H1 (cell line): ENCODE measurements around the gene ELAVL2. TPM values are rescaled to one million over a fixed set of nuclear protein-coding genes. Genes with fewer than 3 reads are reported as not detected.

Experiments
- CTCF ChIA-PET: fragments of 300-600 bp; sonication (Branson Sonifier 250); formaldehyde crosslinking; loops from one replicate; lab custom pipeline; 2021; ENCODE audit not compliant: partially characterized antibody; lab: Charles Lee
- POLR2A ChIA-PET: fragments of 300-600 bp; sonication (Branson Sonifier 250); formaldehyde crosslinking; loops from one replicate; lab custom pipeline; 2021; ENCODE audit warnings: inconsistent platforms; ENCODE audit not compliant: partially characterized antibody; lab: Charles Lee
- DNase-seq, 2 experiments: peaks; one replicate each; pipeline versions ENCODE4 v3.0.0 to v3.0.0-alpha.2; 2010 to 2022; ENCODE audit warnings: low spot score in 2 of 2, low read depth in 1 of 2, mixed read lengths in 1 of 2
- FAIRE-seq: peaks from 2 replicates; lab custom pipeline; 2011; peaks lifted over from hg19 to GRCh38; lab: Jason Lieb, UNC
- H2AFZ ChIP-seq: 2 replicates; pipeline ENCODE4 v1.8.1; 2012; ENCODE audit warnings: low read length, inconsistent platforms
- H2AK5ac ChIP-seq: 2 replicates; pipeline ENCODE4 v1.6.1; 2013; ENCODE audit warnings: low read depth, low read length
- H2BK120ac ChIP-seq: replicated peaks from 2 replicates; pipeline ENCODE3; 2013; ENCODE audit warnings: low read depth, low read length, inconsistent platforms
- H2BK12ac ChIP-seq: 2 replicates; pipeline ENCODE4 v1.6.1; 2013; ENCODE audit warnings: low read depth, low read length
- H2BK15ac ChIP-seq: 2 replicates; pipeline ENCODE4 v1.6.1; 2013; ENCODE audit warnings: low read length
- H2BK20ac ChIP-seq: 2 replicates; pipeline ENCODE4 v1.6.1; 2013; ENCODE audit warnings: low read length
- H2BK5ac ChIP-seq: 2 replicates; pipeline ENCODE4 v1.6.1; 2013; ENCODE audit warnings: low read depth, low read length
- H3K14ac ChIP-seq: 2 replicates; pipeline ENCODE4 v1.6.1; 2013; ENCODE audit warnings: inconsistent platforms; ENCODE audit not compliant: insufficient read length
- H3K18ac ChIP-seq: 2 replicates; pipeline ENCODE4 v1.6.1; 2013; ENCODE audit warnings: low read length; ENCODE audit errors: extremely low read depth
- H3K23ac ChIP-seq: 2 replicates; pipeline ENCODE4 v1.6.1; 2013; ENCODE audit warnings: inconsistent platforms; ENCODE audit not compliant: insufficient read length
- H3K23me2 ChIP-seq: 2 replicates; pipeline ENCODE4 v1.6.1; 2013; ENCODE audit warnings: low read depth, low read length
- H3K27ac ChIP-seq: 2 replicates; pipeline ENCODE4 v1.6.1; 2011; ENCODE audit warnings: low read depth, low read length, inconsistent platforms
- H3K27me3 ChIP-seq, 4 experiments: replicated peaks in 1 of 4; 1 replicate in 1 of 4; 2 replicates in 3 of 4; pipeline versions ENCODE4 v1.6.1 to v1.8.1; 2011 to 2013; ENCODE audit warnings: low read length in 3 of 4, mild to moderate bottlenecking in 3 of 4, inconsistent platforms in 2 of 4, mixed read lengths in 2 of 4, moderate library complexity in 1 of 4; ENCODE audit not compliant: control insufficient read depth in 3 of 4, insufficient read depth in 3 of 4; ENCODE audit errors: extremely low read depth in 1 of 4
- H3K36me3 ChIP-seq, 4 experiments: 2 replicates each; pipeline versions ENCODE4 v1.6.1 to v1.8.1; 2011 to 2013; ENCODE audit warnings: mild to moderate bottlenecking in 4 of 4, low read length in 3 of 4, moderate library complexity in 2 of 4, control low read depth in 1 of 4, inconsistent platforms in 1 of 4; ENCODE audit not compliant: insufficient read depth in 4 of 4, control insufficient read depth in 2 of 4
- H3K4ac ChIP-seq: replicated peaks from 2 replicates; pipeline ENCODE3; 2013; ENCODE audit warnings: low read length, low read depth, mixed read lengths, inconsistent platforms; ENCODE audit not compliant: insufficient read length
- H3K4me1 ChIP-seq, 4 experiments: replicated peaks in 1 of 4; 1 replicate in 1 of 4; 2 replicates in 3 of 4; pipeline versions ENCODE4 v1.6.1 to v1.8.1; 2011 to 2013; ENCODE audit warnings: low read length in 3 of 4, inconsistent platforms in 2 of 4, mixed read lengths in 1 of 4; ENCODE audit not compliant: insufficient read depth in 4 of 4, control insufficient read depth in 3 of 4
- H3K4me2 ChIP-seq, 2 experiments: 2 replicates each; pipeline versions ENCODE4 v1.6.1 to v1.8.1; 2011 to 2013; ENCODE audit warnings: low read depth in 2 of 2, low read length in 2 of 2, control low read depth in 1 of 2, inconsistent platforms in 1 of 2, mild to moderate bottlenecking in 1 of 2; ENCODE audit not compliant: insufficient read depth in 1 of 2
- H3K4me3 ChIP-seq, 4 experiments: fragments of 200-600, 300-600 bp in 1 of 4; sonication (generic), shearing (Covaris generic), sonication (Bioruptor Twin) in 1 of 4; 2 replicates each; pipeline versions ENCODE4 v1.5.1 to v1.8.1; 2011 to 2016; ENCODE audit warnings: low read length in 4 of 4, low read depth in 3 of 4, control low read depth in 2 of 4, inconsistent platforms in 2 of 4, mild to moderate bottlenecking in 2 of 4, mixed read lengths in 1 of 4, moderate library complexity in 1 of 4; ENCODE audit not compliant: insufficient read depth in 2 of 4; ENCODE audit errors: extremely low read depth in 1 of 4
- H3K56ac ChIP-seq: replicated peaks from 2 replicates; pipeline ENCODE3; 2013; ENCODE audit warnings: low read depth, mild to moderate bottlenecking, mixed read lengths, low read length, inconsistent platforms; ENCODE audit not compliant: insufficient read length
- H3K79me1 ChIP-seq: 2 replicates; pipeline ENCODE4 v1.6.1; 2013; ENCODE audit warnings: low read depth, low read length, control low read depth
- H3K79me2 ChIP-seq, 2 experiments: 2 replicates each; pipeline versions ENCODE4 v1.6.1 to v1.8.1; 2012 to 2013; ENCODE audit warnings: low read length in 2 of 2, mild to moderate bottlenecking in 2 of 2, inconsistent platforms in 1 of 2; ENCODE audit not compliant: insufficient read depth in 2 of 2, control insufficient read depth in 1 of 2
- H3K9ac ChIP-seq, 4 experiments: replicated peaks in 1 of 4; 1 replicate in 1 of 4; 2 replicates in 3 of 4; pipeline versions ENCODE4 v1.6.1 to v1.8.1; 2011 to 2013; ENCODE audit warnings: low read depth in 3 of 4, low read length in 3 of 4, control low read depth in 2 of 4, mild to moderate bottlenecking in 2 of 4, moderate library complexity in 2 of 4, inconsistent platforms in 1 of 4; ENCODE audit errors: extremely low read depth in 1 of 4
- H3K9me3 ChIP-seq, 2 experiments: 2 replicates each; pipeline versions ENCODE4 v1.6.1 to v1.8.1; 2012 to 2013; ENCODE audit warnings: mild to moderate bottlenecking in 2 of 2, moderate library complexity in 2 of 2, control low read depth in 1 of 2, inconsistent platforms in 1 of 2, low read depth in 1 of 2, low read length in 1 of 2, mixed read lengths in 1 of 2; ENCODE audit not compliant: insufficient read depth in 2 of 2
- H4K20me1 ChIP-seq, 2 experiments: replicated peaks in 1 of 2; 2 replicates each; pipeline versions ENCODE3 to v1.8.1; 2011 to 2013; ENCODE audit warnings: inconsistent platforms in 2 of 2, low read length in 2 of 2, mild to moderate bottlenecking in 1 of 2; ENCODE audit not compliant: insufficient read depth in 2 of 2, control insufficient read depth in 1 of 2
- H4K5ac ChIP-seq: 2 replicates; pipeline ENCODE4 v1.6.1; 2013; ENCODE audit warnings: low read length, low read depth, mixed read lengths, inconsistent platforms; ENCODE audit not compliant: insufficient read length
- H4K8ac ChIP-seq: 2 replicates; pipeline ENCODE4 v1.8.0; 2013; ENCODE audit warnings: mild to moderate bottlenecking, moderate library complexity, low read length, inconsistent platforms; ENCODE audit not compliant: insufficient read depth; ENCODE audit errors: extremely low read depth
- H4K91ac ChIP-seq: replicated peaks from 2 replicates; pipeline ENCODE3; 2013; ENCODE audit warnings: low read length, mixed read lengths, inconsistent platforms; ENCODE audit not compliant: insufficient read length
- CBX8 ChIP-seq: fragments of 300-800, 300-1000 bp; sonication (generic); IDR thresholded peaks from 2 replicates; pipeline ENCODE4 v1.7.1; 2016; ENCODE audit warnings: low read depth, low read length, borderline replicate concordance
- CHD1 ChIP-seq: IDR thresholded peaks from 2 replicates; pipeline ENCODE4 v1.6.1; 2012; ENCODE audit warnings: low read depth, low read length, improper control_type of control experiment
- EGR1 ChIP-seq: IDR thresholded peaks from 2 replicates; pipeline ENCODE4 v1.6.1; 2011; ENCODE audit warnings: low read depth, low read length, borderline replicate concordance
- EP300 ChIP-seq, 2 experiments: IDR thresholded peaks; 1 replicate in 1 of 2; 2 replicates in 1 of 2; pipeline ENCODE4 v1.6.1; 2011 to 2012; ENCODE audit warnings: low read depth in 2 of 2, low read length in 2 of 2, mild to moderate bottlenecking in 2 of 2, borderline replicate concordance in 1 of 2, inconsistent platforms in 1 of 2, moderate library complexity in 1 of 2
- HDAC6 ChIP-seq: IDR thresholded peaks from one replicate; pipeline ENCODE4 v1.7.1; 2012; ENCODE audit warnings: low read depth, mild to moderate bottlenecking, inconsistent platforms, low read length, moderate library complexity
- POU5F1 ChIP-seq: IDR thresholded peaks from 2 replicates; pipeline ENCODE4 v1.6.1; 2011; ENCODE audit warnings: low read depth, mild to moderate bottlenecking, low read length, moderate library complexity
- SP4 ChIP-seq: IDR thresholded peaks from 2 replicates; pipeline ENCODE4 v1.6.1; 2012; ENCODE audit warnings: low read length, inconsistent platforms
- SUZ12 ChIP-seq: fragments of 200-600 bp; sonication (generic); IDR thresholded peaks from 2 replicates; pipeline ENCODE4 v1.6.1; 2012; ENCODE audit warnings: mild to moderate bottlenecking, inconsistent platforms, low read length, moderate library complexity, mixed read lengths
- TAF7 ChIP-seq: optimal IDR thresholded peaks from 2 replicates; pipeline ENCODE3; 2011; ENCODE audit warnings: low read depth, mild to moderate bottlenecking, inconsistent platforms, low read length, moderate library complexity, borderline replicate concordance
- TEAD4 ChIP-seq: IDR thresholded peaks from 2 replicates; pipeline ENCODE4 v1.6.1; 2012; ENCODE audit warnings: low read depth, low read length, inconsistent platforms, mixed read lengths
- WGBS, 2 experiments: shearing (Covaris generic) in 1 of 2; methylation state at CpG; one replicate each; pipeline versions ENCODE4 v1.1.6 to v1.1.7; 2013 to 2015; ENCODE audit warnings: low lambda C conversion rate in 2 of 2, mixed read lengths in 2 of 2, inconsistent platforms in 1 of 2, low coverage in 1 of 2, missing lambda C conversion rate in 1 of 2; ENCODE audit not compliant: insufficient replicate concordance in 2 of 2, insufficient coverage in 1 of 2, insufficient read length in 1 of 2; ENCODE audit errors: extremely low coverage in 1 of 2, missing lambda C conversion rate in 1 of 2; 5-methylcytosine and 5-hydroxymethylcytosine counted together
- polyA plus RNA-seq, 7 experiments: library from polyadenylated mRNA; depleted of rRNA in 3 of 7; stranded (reverse) in 5 of 7; unstranded in 2 of 7; fragments of >200 nt in 5 of 7; fragments of 200-250 nt in 2 of 7; gene quantifications; 1 replicate in 5 of 7; 2 replicates in 1 of 7; 4 replicates in 1 of 7; pipeline versions ENCODE4 v1.2.1 to v1.2.3, GENCODE V29; 2011 to 2013; ENCODE audit warnings: missing spikeins in 2 of 7, mixed read lengths in 2 of 7
- total RNA-seq: library from RNA; stranded (reverse); fragmentation: NEBNext Ultra II Directional; extraction: Animal tissue kit (Norgen Biotek cat#: 25700); gene quantifications from 2 replicates; pipeline ENCODE4 v1.2.1, GENCODE V29; 2021

ELAVL2 gene
- total and polyA plus RNA-seq, 2 of the 8 experiments (the other 6 are each of a cell fraction or from before 2014, with no cell fraction given) = 4.9 to 21.9 TPM

GRCh38 chr9:23686896-23687295, 139.1 kb downstream of the ELAVL2 start:
- no peaks in the 10 kb centered on the region for H3K9me3 ChIP-seq
- WGBS, 2 experiments = 90% methylated on average over 1 of the region's 1 CpG; no CpG with 5 or more reads in 1 of the 2 experiments
- peaks cover 0 to under 1% of the 10 kb centered on the region in 2 experiments; a peak in 1 of 4 replicates for H3K79me2 ChIP-seq
- TF ChIP-seq EGR1 (no peak), SP4 (no peak), SUZ12 (no peak), EP300 (IDR thresholded peaks at IDR 0.05; ENCODE audit: borderline replicate concordance in 1 of 2, low read depth in 2 of 2, low read length in 2 of 2) (no peak), TAF7 (no peak), CHD1 (no peak), POU5F1 (no peak), TEAD4 (no peak), HDAC6 (no peak), CBX8 (no peak)
- TF ChIP-seq, all 59 proteins: peak for 0
- Histone ChIP-seq H3K23me2 (no peaks in the 10 kb centered on the region), H3K14ac (no peak overlapping the region), H2AK5ac (no peak overlapping the region), H2BK20ac (no peak overlapping the region), H3K27ac (no peak overlapping the region), H4K8ac (no peak overlapping the region), H4K5ac (no peak overlapping the region), H4K20me1 (no peaks in the 10 kb centered on the region), H3K23ac (no peak overlapping the region), H3K56ac (no peak overlapping the region), H3K4me2 (no peak overlapping the region), H2BK5ac (no peak overlapping the region), H4K91ac (no peak overlapping the region), H3K4me1 (peaks cover 5 to 37% (median 12%) of the 10 kb centered on the region in 4 experiments; a peak in 6 of 7 replicates), H3K9ac (no peak overlapping the region), H3K36me3 (no peaks in the 10 kb centered on the region; a peak in 2 of 8 replicates), H3K79me1 (no peaks in the 10 kb centered on the region; the same call in 1 of the 2 replicates), H2BK120ac (no peak overlapping the region), H2BK12ac (no peak overlapping the region), H2AFZ (no peak overlapping the region), H3K4ac (no peak overlapping the region), H3K4me3 (no peak overlapping the region), H3K18ac (no peak overlapping the region), H2BK15ac (no peak overlapping the region), H3K27me3 (no peaks in the 10 kb centered on the region)
- DNase-seq (no peak), FAIRE-seq (no peak)
- ChIA-PET POLR2A (no interaction called here), CTCF (no interaction called here)
